ENCODE data around the gene MTAP.

GRCh38 chr9:21800931-21801682 lies 1.3 kb upstream of the MTAP start:
- TF ChIP-seq ZNF274 (IDR thresholded peaks at IDR 0.05; ENCODE audit: low read depth, low read length) (no peak), YY1 (IDR thresholded peaks at IDR 0.05; ENCODE audit: insufficient read depth, insufficient read length) (no peak), SUZ12 (IDR thresholded peaks at IDR 0.05; ENCODE audit: extremely low read depth, insufficient read depth, insufficient read length) (no peak)
